SHP77 treated with DMSO at 0.1 percent for 48 hours (cell line): ENCODE data around the gene TMEM9.
A peak's percentile ranks its signal among the peaks of the same experiment; 100 is the strongest.

Source experiments
- DNase-seq: peaks from one replicate; lab custom pipeline; 2025; lab: John Stamatoyannopoulos, UW

TMEM9 gene

GRCh38 chr1:201108614-201109013, 45.7 kb downstream of the TMEM9 start:
- no peak for DNase-seq

- no peak for DNase-seq
Measured at GRCh38 chr1:201105688-201106087, 48.6 kb downstream of the TMEM9 start.

- no peak for DNase-seq
Measured at GRCh38 chr1:201104141-201104540, 50.1 kb downstream of the TMEM9 start.

- DNase-seq, result no peak
Measured at GRCh38 chr1:201103666-201104065, 50.6 kb downstream of the TMEM9 start.

- DNase-seq, result no peak
Measured at GRCh38 chr1:201100169-201100930, 53.9 kb downstream of the TMEM9 start.

- no peak for DNase-seq
Measured at GRCh38 chr1:201098992-201099677, 55.1 kb downstream of the TMEM9 start.

GRCh38 chr1:201096977-201097856, 57.1 kb downstream of the TMEM9 start:
- no peak for DNase-seq

GRCh38 chr1:201096041-201096461, 58.2 kb downstream of the TMEM9 start:
- peak; percentile 21 for DNase-seq

- no peak for DNase-seq
Measured at GRCh38 chr1:201095581-201095980, 58.7 kb downstream of the TMEM9 start.

- no peak for DNase-seq
Measured at GRCh38 chr1:201094832-201095231, 59.4 kb downstream of the TMEM9 start.

GRCh38 chr1:201093962-201094361, 60.3 kb downstream of the TMEM9 start:
- no peak for DNase-seq

GRCh38 chr1:201093561-201093960, 60.7 kb downstream of the TMEM9 start:
- DNase-seq, result no peak

GRCh38 chr1:201092738-201093137, 61.5 kb downstream of the TMEM9 start:
- no peak for DNase-seq

GRCh38 chr1:201091256-201091655, 63.0 kb downstream of the TMEM9 start:
- DNase-seq, result no peak

GRCh38 chr1:201090541-201090940, 63.7 kb downstream of the TMEM9 start:
- no peak for DNase-seq

- no peak for DNase-seq
Measured at GRCh38 chr1:201089596-201089995, 64.7 kb downstream of the TMEM9 start.

- DNase-seq, result no peak
Measured at GRCh38 chr1:201088901-201089525, 65.3 kb downstream of the TMEM9 start.

GRCh38 chr1:201088395-201088794, 65.9 kb downstream of the TMEM9 start:
- DNase-seq, result no peak

- peak; percentile 11 for DNase-seq
Measured at GRCh38 chr1:201085902-201086735, 68.2 kb downstream of the TMEM9 start.
